Middle frontal gyrus (tissue), 1 donor: ENCODE measurements around the gene KRT12.

Experiments
- DNase-seq: peaks from one replicate; pipeline ENCODE4 v3.0.0-alpha.2; 2015; ENCODE audit warnings: low spot score; ENCODE audit errors: extremely low spot score

The KRT12 gene

GRCh38 chr17:40846515-40847144 is 20.4 kb downstream of the KRT12 start:
- DNase-seq, result no peak

GRCh38 chr17:40844671-40845107 is 22.3 kb downstream of the KRT12 start:
- no peak for DNase-seq

GRCh38 chr17:40843242-40843641 is 23.8 kb downstream of the KRT12 start:
- DNase-seq, result no peak

- no peak for DNase-seq
These were observed 25.8 kb downstream of the KRT12 start for GRCh38 chr17:40841246-40841645.

- DNase-seq, result no peak
These were observed 27.8 kb downstream of the KRT12 start for GRCh38 chr17:40839194-40839593.

- no peak for DNase-seq
These were observed 31.0 kb downstream of the KRT12 start for GRCh38 chr17:40836020-40836419.

- DNase-seq, result no peak
These were observed 33.1 kb downstream of the KRT12 start for GRCh38 chr17:40833882-40834281.

- DNase-seq, result no peak
These were observed 34.2 kb downstream of the KRT12 start for GRCh38 chr17:40832840-40833239.

- DNase-seq, result no peak
These were observed 36.8 kb downstream of the KRT12 start for GRCh38 chr17:40830085-40830776.

GRCh38 chr17:40828454-40829044 is 38.5 kb downstream of the KRT12 start:
- no peak for DNase-seq

- no peak for DNase-seq
These were observed 39.1 kb downstream of the KRT12 start for GRCh38 chr17:40827746-40828453.

- no peak for DNase-seq
These were observed 41.4 kb downstream of the KRT12 start for GRCh38 chr17:40825599-40825998.

GRCh38 chr17:40824015-40824832 is 42.8 kb downstream of the KRT12 start:
- no peak for DNase-seq

GRCh38 chr17:40822132-40822812 is 44.8 kb downstream of the KRT12 start, which contains the start of gene KRT10:
Gene KRT10 (minus strand): TSS chr17:40822614. CDS start chr17:40822585, 29 bp downstream.
- no peak for DNase-seq

GRCh38 chr17:40821536-40821935 is 45.5 kb downstream of the KRT12 start:
- no peak for DNase-seq

GRCh38 chr17:40820228-40820838 is 46.7 kb downstream of the KRT12 start:
- DNase-seq, result no peak

GRCh38 chr17:40819528-40820125 is 47.4 kb downstream of the KRT12 start:
- DNase-seq, result no peak

GRCh38 chr17:40818733-40819527 is 48.1 kb downstream of the KRT12 start:
- peak; percentile 46 for DNase-seq

GRCh38 chr17:40818343-40818732 is 48.7 kb downstream of the KRT12 start:
- DNase-seq, result no peak
